Ectodermal cell (in vitro differentiated cells): ENCODE data around the gene SYDE1.

ENCODE experiments used
- H3K27ac ChIP-seq: 2 replicates; pipeline ENCODE4 v1.7.0; 2013; ENCODE audit warnings: mild to moderate bottlenecking, low read depth, low read length; ENCODE audit not compliant: insufficient read depth, poor library complexity, severe bottlenecking
- H3K27me3 ChIP-seq: 2 replicates; pipeline ENCODE4 v1.7.0; 2013; ENCODE audit warnings: mild to moderate bottlenecking, low read length; ENCODE audit not compliant: insufficient read depth, control insufficient read depth, poor library complexity, severe bottlenecking
- H3K36me3 ChIP-seq: one replicate; pipeline ENCODE4 v1.7.0; 2013; ENCODE audit warnings: low read length; ENCODE audit not compliant: control insufficient read depth, insufficient read depth
- H3K4me1 ChIP-seq: one replicate; pipeline ENCODE4 v1.7.0; 2013; ENCODE audit warnings: low read length; ENCODE audit not compliant: control insufficient read depth, insufficient read depth
- H3K4me3 ChIP-seq: 2 replicates; pipeline ENCODE4 v1.7.0; 2013; ENCODE audit warnings: low read depth, low read length, control low read depth; ENCODE audit not compliant: insufficient read depth
- H3K9me3 ChIP-seq: 2 replicates; pipeline ENCODE4 v1.7.0; 2013; ENCODE audit warnings: mild to moderate bottlenecking, low read length, moderate library complexity; ENCODE audit not compliant: control insufficient read depth
- WGBS, 2 experiments: methylation state at CpG; one replicate each; pipeline ENCODE4 v1.1.7; 2013; ENCODE audit warnings: missing lambda C conversion rate in 2 of 2; 5-methylcytosine and 5-hydroxymethylcytosine counted together

The SYDE1 gene

GRCh38 chr19:15108145-15108844 is 1.1 kb downstream of the SYDE1 start:
- whole genome bisulfite sequencing, 2 experiments = 47 to 55% methylated on average over 9 to 10 of the region's 10 CpGs
- Histone ChIP-seq H3K4me1 (no peaks in the 10 kb centered on the region), H3K27ac (no peak overlapping the region), H3K9me3 (no peaks in the 10 kb centered on the region), H3K4me3 (peak overlapping the region; percentile 89), H3K36me3 (peaks cover 35% of the 10 kb centered on the region), H3K27me3 (no peaks in the 10 kb centered on the region)

GRCh38 chr19:15108845-15109767 is 1.9 kb downstream of the SYDE1 start:
- 93% methylated on average over 21 of the region's 21 CpGs for WGBS, 2 experiments
- no peak overlapping the region for H3K27ac ChIP-seq
- H3K9me3 ChIP-seq = no peaks in the 10 kb centered on the region
- peaks cover 42% of the 10 kb centered on the region for H3K36me3 ChIP-seq
- peak overlapping the region; percentile 89 for H3K4me3 ChIP-seq
- H3K4me1 ChIP-seq = no peaks in the 10 kb centered on the region
- H3K27me3 ChIP-seq = no peaks in the 10 kb centered on the region

GRCh38 chr19:15109768-15110417 is 2.7 kb downstream of the SYDE1 start:
- Histone ChIP-seq H3K36me3 (peaks cover 45% of the 10 kb centered on the region), H3K9me3 (no peaks in the 10 kb centered on the region), H3K4me3 (no peak overlapping the region), H3K4me1 (no peaks in the 10 kb centered on the region), H3K27ac (no peak overlapping the region), H3K27me3 (no peaks in the 10 kb centered on the region)
- 95 to 96% methylated on average over 49 of the region's 49 CpGs for WGBS, 2 experiments

- Histone ChIP-seq H3K4me3 (no peak overlapping the region), H3K27ac (no peak overlapping the region), H3K36me3 (peaks cover 48% of the 10 kb centered on the region), H3K4me1 (no peaks in the 10 kb centered on the region), H3K27me3 (no peaks in the 10 kb centered on the region), H3K9me3 (no peaks in the 10 kb centered on the region)
- WGBS, 2 experiments = 90 to 96% methylated on average over 17 of the region's 17 CpGs
These were observed 3.2 kb downstream of the SYDE1 start for GRCh38 chr19:15110418-15110815.

GRCh38 chr19:15111758-15112157 is 4.6 kb downstream of the SYDE1 start:
- no peaks in the 10 kb centered on the region for H3K27me3 ChIP-seq
- H3K36me3 ChIP-seq = peaks cover 48% of the 10 kb centered on the region
- no peaks in the 10 kb centered on the region for H3K9me3 ChIP-seq
- no peaks in the 10 kb centered on the region for H3K4me1 ChIP-seq
- no peak overlapping the region for H3K4me3 ChIP-seq
- 93 to 95% methylated on average over 1 of the region's 1 CpG for WGBS, 2 experiments
- no peak overlapping the region for H3K27ac ChIP-seq

- H3K9me3 ChIP-seq = no peaks in the 10 kb centered on the region
- no peaks in the 10 kb centered on the region for H3K27me3 ChIP-seq
- H3K4me3 ChIP-seq = no peak overlapping the region
- H3K4me1 ChIP-seq = no peaks in the 10 kb centered on the region
- WGBS, 2 experiments = 95% methylated on average over 11 of the region's 11 CpGs
- H3K27ac ChIP-seq = no peak overlapping the region
- peaks cover 48% of the 10 kb centered on the region for H3K36me3 ChIP-seq
These were observed 5.2 kb downstream of the SYDE1 start for GRCh38 chr19:15112385-15112784.

GRCh38 chr19:15113245-15114152 is 6.3 kb downstream of the SYDE1 start:
- H3K9me3 ChIP-seq = no peaks in the 10 kb centered on the region
- H3K36me3 ChIP-seq = peaks cover 55% of the 10 kb centered on the region
- WGBS, 2 experiments = 95% methylated on average over 58 of the region's 58 CpGs
- H3K4me3 ChIP-seq = no peak overlapping the region
- no peaks in the 10 kb centered on the region for H3K27me3 ChIP-seq
- no peak overlapping the region for H3K27ac ChIP-seq
- H3K4me1 ChIP-seq = no peaks in the 10 kb centered on the region

- WGBS, 2 experiments = 94 to 95% methylated on average over 7 of the region's 7 CpGs
- Histone ChIP-seq H3K4me1 (no peaks in the 10 kb centered on the region), H3K4me3 (no peak overlapping the region), H3K36me3 (peaks cover 62% of the 10 kb centered on the region), H3K9me3 (no peaks in the 10 kb centered on the region), H3K27me3 (no peaks in the 10 kb centered on the region), H3K27ac (no peak overlapping the region)
These were observed 6.9 kb downstream of the SYDE1 start for GRCh38 chr19:15114153-15114540.

GRCh38 chr19:15115080-15115479 is 7.9 kb downstream of the SYDE1 start:
- Histone ChIP-seq H3K27ac (no peak overlapping the region), H3K9me3 (no peaks in the 10 kb centered on the region), H3K36me3 (peaks cover 61% of the 10 kb centered on the region), H3K27me3 (no peaks in the 10 kb centered on the region), H3K4me3 (no peak overlapping the region), H3K4me1 (no peaks in the 10 kb centered on the region)
- 94 to 96% methylated on average over 13 of the region's 13 CpGs for WGBS, 2 experiments
